Stimulated activated CD8-positive, alpha-beta memory T cell treated with anti-CD3 and anti-CD28 coated beads, Interleukin-7, amount 100 ng/mL, for 48 hours (primary cell): ENCODE measurements around the gene AAMP.
A peak's percentile ranks its signal among the peaks of the same experiment; 100 is the strongest.

Experiments used
- DNase-seq, 2 donors: peaks; one replicate each; pipeline ENCODE4 v3.0.0-alpha.2; 2020; ENCODE audit warnings: low read depth in 1 of 2; ENCODE audit errors: extremely low read depth in 1 of 2

The AAMP gene

DNA sequence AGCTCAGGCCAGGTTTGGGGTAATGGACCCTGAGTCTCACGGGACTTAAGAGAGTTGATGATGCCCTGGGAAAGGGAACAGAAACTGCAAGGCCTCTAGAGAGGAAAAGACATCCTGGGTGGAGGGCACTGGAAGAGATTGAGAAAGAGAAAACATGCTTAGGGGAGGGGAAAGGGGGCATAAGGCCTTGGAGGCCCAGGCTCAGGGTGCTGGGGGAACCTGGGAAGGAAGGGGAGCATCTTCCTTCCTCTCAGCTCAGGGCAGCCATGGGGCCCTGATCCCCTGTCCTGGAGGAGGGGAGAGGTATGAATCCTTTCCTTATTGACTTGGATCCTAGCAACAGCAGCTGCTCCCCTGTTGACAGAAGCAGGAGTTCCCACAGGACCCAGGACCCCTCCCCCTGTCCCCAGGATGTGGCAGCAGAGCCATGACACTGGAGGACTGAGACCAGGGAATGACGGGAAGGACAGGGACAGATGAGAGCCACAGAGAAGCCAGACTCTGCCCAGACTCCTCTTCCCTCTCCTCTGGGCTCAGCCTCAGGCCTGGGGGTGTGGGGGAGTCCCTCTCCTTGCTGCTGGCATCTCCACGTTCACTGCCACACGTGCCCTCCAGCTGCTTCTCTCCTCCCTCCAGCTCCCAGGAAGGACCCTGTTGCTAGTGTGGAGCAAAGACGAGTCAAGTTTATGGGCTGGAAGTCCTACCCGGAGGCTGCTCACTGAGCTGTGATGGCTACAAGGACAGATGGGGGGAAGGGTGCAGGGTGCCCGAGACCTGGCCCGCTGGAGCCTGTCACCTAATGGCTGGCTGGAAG, 8.3 kb downstream of the AAMP start:
- DNase-seq: no peak

DNA sequence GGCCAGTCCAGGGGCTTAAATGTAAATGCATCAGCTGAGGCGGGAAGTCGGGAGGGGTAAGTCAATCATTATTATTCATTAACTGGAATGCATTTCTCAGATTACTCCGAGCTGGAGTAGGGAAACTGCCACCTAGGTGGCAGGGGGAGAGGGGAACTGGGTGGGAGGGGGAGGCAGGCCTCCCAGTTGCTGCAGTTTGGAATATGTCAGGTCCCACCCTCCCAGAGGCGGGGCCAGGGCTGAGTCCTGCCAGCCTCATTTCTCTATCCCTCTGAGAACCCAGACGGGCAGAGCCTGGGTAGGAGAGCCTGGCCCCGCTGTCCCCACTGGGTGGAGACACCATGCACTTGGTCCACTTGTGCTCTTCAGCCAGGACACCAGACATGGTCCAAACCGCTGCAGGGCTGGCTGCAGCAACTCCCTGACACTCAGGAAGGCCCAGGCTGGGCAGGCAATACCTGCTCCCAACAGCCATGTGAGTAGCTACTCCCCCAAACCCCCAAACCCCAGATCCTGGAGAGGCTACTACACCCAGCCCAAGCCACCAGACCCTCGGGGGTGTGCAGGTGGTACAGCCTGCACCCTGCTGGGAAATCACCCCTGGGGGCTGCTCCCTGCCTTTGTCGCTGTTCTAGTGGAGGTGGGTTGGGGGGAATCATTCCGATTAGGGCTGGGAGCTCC, 9.1 kb downstream of the AAMP start, which contains the start of gene GPBAR1:
Gene GPBAR1 (plus strand): TSS at position 274 of the 681 bp plus-strand sequence. CDS start 1,710 bp downstream, outside the sequence.
- DNase-seq: no peak

DNA sequence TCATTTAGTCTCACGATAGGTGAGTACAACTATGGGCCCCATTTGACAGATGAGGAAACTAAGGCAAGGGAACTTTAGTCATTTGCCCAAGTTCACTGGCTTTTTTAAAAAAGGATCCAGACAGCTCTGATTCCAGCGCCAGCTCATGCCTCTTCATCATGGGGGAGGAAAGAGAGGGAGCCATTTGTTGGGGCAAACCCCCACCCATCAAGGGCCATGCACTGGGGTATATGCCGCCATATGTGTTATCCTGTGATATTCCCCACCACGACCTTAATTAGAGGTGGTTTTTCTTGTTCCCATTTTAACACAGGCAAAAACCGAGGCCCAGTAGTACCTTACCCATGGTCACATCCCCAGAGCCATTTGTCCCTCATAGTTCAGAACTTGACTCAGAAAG, 9.8 kb downstream of the AAMP start:
- no peak for DNase-seq

- DNase-seq: no peak
Observed at GRCh38 chr2:218259099-218259961, 10.6 kb downstream of the AAMP start.

DNA sequence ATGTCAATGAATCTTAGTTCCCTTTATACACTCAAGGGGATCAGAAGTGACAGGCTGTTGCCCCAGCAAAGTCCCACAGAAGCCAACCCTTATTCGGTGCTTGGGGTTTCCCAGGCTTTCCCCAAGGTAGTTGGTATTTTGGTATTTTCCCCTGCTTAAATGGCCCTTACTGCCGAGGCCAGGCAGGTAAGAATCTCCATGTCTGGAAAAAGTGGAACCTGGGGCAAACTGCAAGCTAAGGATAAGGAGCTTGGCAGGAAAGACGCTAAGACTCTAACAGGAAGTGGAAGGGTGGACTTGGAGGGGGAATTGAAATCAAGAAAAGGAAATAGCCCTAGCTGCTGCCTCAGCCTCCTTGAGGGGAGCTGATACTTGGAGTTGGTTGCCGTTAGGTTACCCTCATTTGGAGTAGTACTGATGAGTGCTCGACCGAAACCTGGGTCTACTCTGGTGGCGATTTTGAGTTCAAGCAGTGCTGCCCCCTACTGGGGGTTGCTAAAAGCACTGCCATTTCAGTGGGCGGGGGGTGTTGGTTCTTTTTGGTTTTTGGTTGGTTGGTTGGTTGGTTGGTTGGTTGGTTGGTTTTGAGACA, 12.5 kb downstream of the AAMP start:
- peak; percentile 43 to 54 for DNase-seq

GRCh38 chr2:218256612-218257350, 13.2 kb downstream of the AAMP start:
- DNase-seq: no peak

GRCh38 chr2:218255446-218255845, 14.5 kb downstream of the AAMP start:
- no peak for DNase-seq

GRCh38 chr2:218253232-218253625, 16.7 kb downstream of the AAMP start:
- no peak for DNase-seq

GRCh38 chr2:218252509-218253231, 17.3 kb downstream of the AAMP start:
- DNase-seq: no peak

DNA sequence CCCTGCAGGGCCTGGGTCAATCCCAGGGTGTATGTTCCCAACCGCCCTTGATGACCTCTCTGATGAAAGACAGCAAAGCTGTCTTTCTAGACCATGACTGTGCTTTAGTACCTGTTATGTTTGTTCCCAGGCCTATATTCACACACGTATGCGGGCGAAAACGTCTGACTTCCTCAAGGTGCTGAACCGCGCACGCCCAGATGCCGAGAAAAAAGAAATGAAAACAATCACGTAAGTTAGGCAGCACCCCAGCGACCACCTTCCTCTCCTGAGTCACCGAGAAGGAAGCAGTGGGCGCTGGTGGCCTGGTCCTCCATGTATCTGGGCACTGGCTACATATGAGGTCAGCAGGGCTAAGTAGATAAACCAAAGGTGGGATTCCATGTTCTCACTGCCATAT, 20.2 kb downstream of the AAMP start:
- no peak for DNase-seq

DNA sequence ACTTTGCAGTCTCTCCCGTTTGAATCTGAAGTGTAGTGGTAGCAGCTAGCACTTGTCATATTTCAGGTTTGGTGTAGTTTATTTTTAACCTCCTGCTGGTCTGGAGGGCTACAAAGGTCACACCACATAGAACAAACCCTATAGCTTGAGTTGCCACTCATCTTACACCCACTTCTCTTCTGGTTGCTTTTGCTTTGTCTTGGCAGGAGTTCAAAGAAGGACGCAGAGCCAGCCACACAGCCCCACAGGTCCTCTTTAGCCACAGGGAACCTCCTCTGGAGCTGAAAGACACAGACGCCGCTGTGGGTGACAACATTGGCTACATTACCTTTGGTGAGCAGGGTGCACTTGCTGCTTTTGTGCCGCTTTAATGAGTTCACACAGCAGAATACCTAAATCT, 24.7 kb downstream of the AAMP start:
- DNase-seq: no peak

DNA sequence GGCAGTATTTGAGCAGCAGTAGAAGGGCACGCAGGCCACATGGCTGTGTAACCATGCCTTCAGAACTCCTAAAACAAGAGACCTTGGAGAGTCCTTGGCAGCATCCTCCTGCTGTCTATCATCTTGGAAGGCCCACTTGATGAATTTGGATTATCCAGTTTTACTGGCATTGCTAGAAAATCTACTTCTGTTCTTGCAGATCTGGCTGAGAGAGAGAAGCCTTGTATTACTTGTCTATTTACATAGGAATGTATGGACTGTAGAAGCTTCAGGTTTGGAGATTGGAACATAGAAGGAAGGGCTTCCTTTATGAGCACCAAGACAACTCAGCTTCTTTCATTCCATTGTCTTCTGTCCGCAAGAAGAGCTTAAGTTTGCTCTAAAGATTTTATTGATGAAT, 25.3 kb downstream of the AAMP start:
- DNase-seq: no peak

- DNase-seq: no peak
Observed at GRCh38 chr2:218244204-218244603, 25.7 kb downstream of the AAMP start.

DNA sequence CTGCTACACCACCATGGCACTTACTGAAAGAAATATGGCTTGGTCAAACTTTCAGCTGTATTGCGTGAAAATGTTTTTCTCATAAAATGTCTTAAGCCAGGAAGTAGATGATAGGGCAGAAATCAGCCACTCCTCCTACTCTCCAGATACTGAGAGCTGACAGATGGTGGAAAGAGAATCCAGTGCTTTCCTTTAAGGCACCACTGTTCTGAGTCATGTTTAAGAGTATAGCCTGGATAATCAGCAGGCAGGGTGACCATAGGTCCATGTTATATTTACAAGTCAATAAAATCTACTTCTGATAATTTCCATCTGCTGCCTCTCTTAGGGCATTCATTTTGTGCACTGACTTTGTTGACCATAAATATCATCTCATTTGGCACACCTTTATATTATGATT, 31.1 kb downstream of the AAMP start:
- DNase-seq: no peak

GRCh38 chr2:218236829-218237228, 33.1 kb downstream of the AAMP start:
- no peak for DNase-seq

GRCh38 chr2:218235017-218235416, 34.9 kb downstream of the AAMP start:
- no peak for DNase-seq

GRCh38 chr2:218234521-218234920, 35.4 kb downstream of the AAMP start:
- DNase-seq: no peak

- no peak for DNase-seq
Observed at GRCh38 chr2:218233543-218233942, 36.4 kb downstream of the AAMP start.

- no peak for DNase-seq
Observed at GRCh38 chr2:218230882-218231281, 39.1 kb downstream of the AAMP start.

- no peak for DNase-seq
Observed at GRCh38 chr2:218229851-218230250, 40.1 kb downstream of the AAMP start.
